Astrocyte (in vitro differentiated cells and primary cell): ENCODE data around the gene AKR1B1. TPM values are rescaled to one million over a fixed set of nuclear protein-coding genes. Genes with fewer than 3 reads are reported as not detected.

Experiments used
- DNase-seq: peaks from one replicate; pipeline ENCODE4 v3.0.0-alpha.2; 2010; ENCODE audit warnings: low read depth
- FAIRE-seq: peaks from 2 replicates; lab custom pipeline; 2011; peaks lifted over from hg19 to GRCh38; lab: Jason Lieb, UNC
- H2AFZ ChIP-seq: 2 replicates; pipeline ENCODE4 v1.6.0; 2012; ENCODE audit warnings: low read depth, low read length, inconsistent platforms
- H3K27ac ChIP-seq: 2 replicates; pipeline ENCODE4 v1.5.1; 2011; ENCODE audit warnings: low read depth, low read length, inconsistent platforms
- H3K27me3 ChIP-seq: 2 replicates; pipeline ENCODE4 v1.6.0; 2011; ENCODE audit warnings: low read length, inconsistent platforms; ENCODE audit not compliant: insufficient read depth
- H3K36me3 ChIP-seq: 2 replicates; pipeline ENCODE4 v1.5.1; 2011; ENCODE audit warnings: low read length, inconsistent platforms; ENCODE audit not compliant: insufficient read depth
- H3K4me1 ChIP-seq: 2 replicates; pipeline ENCODE4 v1.5.1; 2011; ENCODE audit warnings: low read length, inconsistent platforms; ENCODE audit not compliant: insufficient read depth
- H3K4me2 ChIP-seq: 2 replicates; pipeline ENCODE4 v1.6.0; 2012; ENCODE audit warnings: low read length, inconsistent platforms
- H3K4me3 ChIP-seq: 2 replicates; pipeline ENCODE4 v1.5.1; 2011; ENCODE audit warnings: low read depth, mild to moderate bottlenecking, low read length, inconsistent platforms; ENCODE audit not compliant: insufficient read depth
- H3K79me2 ChIP-seq: 2 replicates; pipeline ENCODE4 v1.6.0; 2012; ENCODE audit warnings: mild to moderate bottlenecking, low read length, inconsistent platforms; ENCODE audit not compliant: insufficient read depth
- H3K9ac ChIP-seq: 2 replicates; pipeline ENCODE4 v1.6.0; 2012; ENCODE audit warnings: mild to moderate bottlenecking, low read length, inconsistent platforms
- H3K9me3 ChIP-seq: 2 replicates; pipeline ENCODE4 v1.5.1; 2012; ENCODE audit warnings: low read depth, mild to moderate bottlenecking, low read length, inconsistent platforms; ENCODE audit not compliant: insufficient read depth
- H4K20me1 ChIP-seq: 2 replicates; pipeline ENCODE4 v1.6.0; 2012; ENCODE audit warnings: low read length, inconsistent platforms; ENCODE audit not compliant: insufficient read depth
- H3K27ac Mint-ChIP-seq: one replicate; pipeline ENCODE4 v1.8.0; 2021; ENCODE audit warnings: mild to moderate bottlenecking, mixed read lengths; ENCODE audit not compliant: unreplicated experiment
- H3K27me3 Mint-ChIP-seq: one replicate; pipeline ENCODE4 v1.8.0; 2021; ENCODE audit warnings: low read depth, mixed read lengths; ENCODE audit not compliant: unreplicated experiment
- H3K36me3 Mint-ChIP-seq: one replicate; pipeline ENCODE4 v1.8.0; 2021; ENCODE audit warnings: low read depth, mixed read lengths; ENCODE audit not compliant: unreplicated experiment
- H3K4me1 Mint-ChIP-seq: one replicate; pipeline ENCODE4 v1.8.0; 2021; ENCODE audit warnings: low read depth, mixed read lengths; ENCODE audit not compliant: unreplicated experiment
- H3K4me3 Mint-ChIP-seq: one replicate; pipeline ENCODE4 v1.8.0; 2021; ENCODE audit warnings: mild to moderate bottlenecking, moderate library complexity, mixed read lengths; ENCODE audit not compliant: unreplicated experiment
- H3K9me3 Mint-ChIP-seq: one replicate; pipeline ENCODE4 v1.8.0; 2021; ENCODE audit warnings: mild to moderate bottlenecking, mixed read lengths; ENCODE audit not compliant: unreplicated experiment
- CTCF ChIP-seq: IDR thresholded peaks from 2 replicates; pipeline ENCODE4 v1.5.1; 2011; ENCODE audit warnings: low read depth, mild to moderate bottlenecking, inconsistent platforms, low read length, moderate library complexity; ENCODE audit not compliant: insufficient read depth
- EZH2 ChIP-seq: IDR thresholded peaks from 2 replicates; pipeline ENCODE4 v1.6.1; 2012; ENCODE audit warnings: mild to moderate bottlenecking, low read length, inconsistent platforms; ENCODE audit not compliant: insufficient read depth
- total RNA-seq: library from RNA; stranded (reverse); gene quantifications from 2 replicates; pipeline ENCODE4 v1.2.1, GENCODE V29; 2021

AKR1B1 gene
- total RNA-seq, 1 donor from 2014 or later = 114 TPM

GRCh38 chr7:134435161-134435920, 23.6 kb downstream of the AKR1B1 start:
- H3K4me1 Mint-ChIP-seq = no peaks in the 10 kb centered on the region
- H3K4me3 ChIP-seq = no peak overlapping the region
- H3K9me3 Mint-ChIP-seq = peaks cover 6% of the 10 kb centered on the region
- no peaks in the 10 kb centered on the region for H3K9me3 ChIP-seq
- H3K27ac Mint-ChIP-seq = no peak overlapping the region
- peaks cover 3% of the 10 kb centered on the region for H3K27me3 ChIP-seq
- peaks cover 15% of the 10 kb centered on the region for H3K36me3 Mint-ChIP-seq
- H2AFZ ChIP-seq = no peak overlapping the region
- H4K20me1 ChIP-seq = no peaks in the 10 kb centered on the region
- no peaks in the 10 kb centered on the region for H3K79me2 ChIP-seq
- DNase-seq (peak; percentile 61), FAIRE-seq (no peak)
- H3K27ac ChIP-seq = no peak overlapping the region
- TF ChIP-seq CTCF (no peak), EZH2 (no peak)
- H3K27me3 Mint-ChIP-seq = no peaks in the 10 kb centered on the region
- no peak overlapping the region for H3K4me3 Mint-ChIP-seq
- no peak overlapping the region for H3K4me2 ChIP-seq
- H3K9ac ChIP-seq = no peak overlapping the region
- H3K4me1 ChIP-seq = no peaks in the 10 kb centered on the region
- H3K36me3 ChIP-seq = no peaks in the 10 kb centered on the region

- H3K9me3 Mint-ChIP-seq = peaks cover 6% of the 10 kb centered on the region
- no peak overlapping the region for H3K27ac Mint-ChIP-seq
- Histone ChIP-seq H3K36me3 (no peaks in the 10 kb centered on the region), H3K9ac (no peak overlapping the region), H3K4me2 (no peak overlapping the region), H3K79me2 (no peaks in the 10 kb centered on the region), H3K4me3 (no peak overlapping the region), H2AFZ (no peak overlapping the region), H3K9me3 (no peaks in the 10 kb centered on the region), H4K20me1 (no peaks in the 10 kb centered on the region), H3K27ac (no peak overlapping the region), H3K4me1 (no peaks in the 10 kb centered on the region), H3K27me3 (peaks cover 3% of the 10 kb centered on the region)
- H3K36me3 Mint-ChIP-seq = peaks cover 9% of the 10 kb centered on the region
- H3K4me3 Mint-ChIP-seq = no peak overlapping the region
- TF ChIP-seq EZH2 (no peak), CTCF (no peak)
- H3K4me1 Mint-ChIP-seq = no peaks in the 10 kb centered on the region
- no peaks in the 10 kb centered on the region for H3K27me3 Mint-ChIP-seq
- FAIRE-seq = no peak
- no peak for DNase-seq
These were observed 24.2 kb downstream of the AKR1B1 start for GRCh38 chr7:134434701-134435100.

GRCh38 chr7:134433430-134433829, 25.5 kb downstream of the AKR1B1 start:
- no peaks in the 10 kb centered on the region for H3K4me1 Mint-ChIP-seq
- Histone ChIP-seq H3K4me3 (no peak overlapping the region), H3K36me3 (no peaks in the 10 kb centered on the region), H3K79me2 (no peaks in the 10 kb centered on the region), H3K27me3 (peaks cover 3% of the 10 kb centered on the region), H3K4me1 (no peaks in the 10 kb centered on the region), H3K27ac (no peak overlapping the region), H3K9ac (no peak overlapping the region), H2AFZ (no peak overlapping the region), H4K20me1 (no peaks in the 10 kb centered on the region), H3K9me3 (no peaks in the 10 kb centered on the region), H3K4me2 (no peak overlapping the region)
- H3K9me3 Mint-ChIP-seq = no peaks in the 10 kb centered on the region
- H3K27me3 Mint-ChIP-seq = peaks cover 3% of the 10 kb centered on the region
- H3K36me3 Mint-ChIP-seq = peaks cover 2% of the 10 kb centered on the region
- DNase-seq (no peak), FAIRE-seq (no peak)
- H3K4me3 Mint-ChIP-seq = no peak overlapping the region
- no peak for TF ChIP-seq CTCF
- no peak for TF ChIP-seq EZH2
- no peak overlapping the region for H3K27ac Mint-ChIP-seq
